Tracheal epithelial cell (primary cell): ENCODE data around the gene GPATCH8. TPM values are rescaled to one million over a fixed set of nuclear protein-coding genes. Genes with fewer than 3 reads are reported as not detected.

ENCODE experiments used
- total RNA-seq: library from RNA; depleted of rRNA; stranded (reverse); fragments of >200 nt; gene quantifications from 2 replicates; pipeline ENCODE4 v1.2.1, GENCODE V29; 2014

The GPATCH8 gene
- total RNA-seq, result 7.5 and 10.4 TPM in 2 replicates

DNA sequence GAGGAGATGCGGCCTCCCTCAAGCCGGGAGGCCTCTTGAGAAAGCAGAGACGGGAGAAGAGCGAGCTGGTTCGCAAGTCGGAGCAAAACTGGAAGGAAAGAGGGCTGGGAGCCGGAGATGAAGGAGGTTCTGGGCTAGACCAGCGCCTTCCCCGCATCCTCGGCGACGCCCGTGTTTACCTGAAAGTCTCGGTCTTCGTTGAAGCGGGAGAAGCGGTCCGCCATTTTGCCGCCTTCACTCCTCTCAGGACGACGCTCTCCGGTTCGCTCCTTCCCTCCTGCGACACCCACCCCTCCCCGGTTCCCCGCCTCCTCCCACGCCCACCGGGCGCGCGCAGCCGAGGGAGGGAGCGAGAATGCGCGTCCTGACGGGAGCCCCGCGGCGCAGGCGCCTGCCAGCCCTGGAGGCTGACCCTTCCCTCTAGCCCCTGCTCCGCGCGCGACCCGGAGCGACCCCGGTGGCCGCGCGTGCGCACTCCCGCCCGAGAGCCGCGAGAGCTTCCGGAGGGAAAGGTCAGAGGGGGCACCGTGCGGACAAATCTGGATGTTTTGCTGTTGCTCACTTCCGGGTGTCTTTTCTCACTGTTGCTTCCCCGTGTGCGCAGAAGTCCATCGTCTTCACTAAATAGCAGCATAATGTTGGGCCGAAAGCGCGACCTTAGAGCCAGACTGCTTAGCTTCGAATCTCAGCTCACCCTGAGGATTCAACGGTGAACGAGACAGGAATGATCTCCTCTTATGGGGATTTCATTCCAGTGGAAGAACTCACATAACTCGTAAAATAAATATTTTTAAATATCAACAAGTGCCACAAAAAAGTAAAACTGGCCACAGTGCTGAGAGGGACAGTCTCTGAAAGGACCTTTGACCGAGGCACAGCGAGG lies at the start of gene GPATCH8:
Gene GPATCH8, minus strand, starts transcription at position 260 of the 883 bp plus-strand sequence. Its CDS starts 36 bp downstream, at position 224.

DNA sequence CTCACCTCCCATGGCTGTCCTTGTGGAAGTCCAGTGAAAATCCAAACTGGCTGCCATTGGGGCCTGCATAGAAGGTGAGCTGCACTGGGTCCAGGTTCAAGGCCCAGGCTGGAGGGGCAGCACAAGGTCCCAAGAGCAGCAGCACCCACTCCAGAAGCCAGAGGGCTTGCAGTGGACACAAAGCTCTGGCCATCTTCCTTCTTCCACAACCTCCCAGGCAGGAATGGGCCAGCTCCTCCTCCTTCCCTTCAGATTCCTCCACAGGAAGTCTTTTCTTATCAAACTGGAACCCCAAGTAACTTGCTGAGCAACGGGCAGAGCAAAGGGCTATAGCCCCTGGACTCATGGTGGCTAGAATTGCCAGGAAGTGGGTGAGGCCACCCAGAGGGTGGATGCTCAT lies 113.9 kb downstream of the GPATCH8 start, which contains the start of gene ITGA2B:
Gene ITGA2B, minus strand, starts transcription at position 369 of the 400 bp plus-strand sequence. Its CDS starts 176 bp downstream, at position 193.

DNA sequence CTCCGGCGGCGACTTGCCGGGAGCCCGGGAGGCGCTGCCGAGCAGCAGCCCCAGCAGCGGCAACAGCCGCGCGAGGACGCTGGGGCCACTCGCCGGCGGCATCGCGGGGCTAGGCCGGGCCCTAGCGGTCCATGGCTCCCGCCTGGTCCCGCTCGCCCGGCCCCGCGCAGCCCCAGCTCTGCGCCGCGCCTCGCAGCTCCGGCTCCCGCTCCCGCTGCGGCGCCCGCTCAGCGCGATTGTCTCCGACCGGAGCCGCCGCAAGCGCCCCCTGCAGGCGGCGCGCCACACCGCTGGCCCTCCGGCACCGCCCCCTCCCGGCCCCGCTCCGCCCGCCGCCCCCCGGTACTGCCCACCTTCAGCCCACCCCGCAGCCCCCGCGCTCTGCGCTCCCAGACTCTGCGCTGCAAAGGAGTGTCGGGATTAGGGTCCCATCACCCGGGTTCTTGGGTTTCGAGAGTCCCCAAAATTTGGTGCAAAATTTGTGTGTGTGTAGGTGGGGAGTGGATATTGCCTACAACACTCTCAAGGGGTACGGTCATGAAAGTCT lies 139.5 kb downstream of the GPATCH8 start, which contains the start of gene FAM171A2:
Gene FAM171A2, minus strand, starts transcription at position 241 of the 547 bp plus-strand sequence. Its CDS starts 139 bp downstream, at position 102.

Other genes starting within 250 kb of the GPATCH8 start
- gene SLC4A1, start 235.3 kb downstream of the GPATCH8 start, total RNA-seq, result not detected in 2 replicates
- 0.21 and 0.96 TPM in 2 replicates for gene RUNDC3A, start 194.8 kb downstream of the GPATCH8 start, total RNA-seq
- 111 and 155 TPM in 2 replicates for gene SLC25A39, start 178.6 kb downstream of the GPATCH8 start, total RNA-seq
- 481 and 614 TPM in 2 replicates for gene GRN, start 158.1 kb downstream of the GPATCH8 start, total RNA-seq
- gene FAM171A2, start 139.6 kb downstream of the GPATCH8 start, total RNA-seq, result 1.5 and 3.6 TPM in 2 replicates
- not detected in 2 replicates for gene ITGA2B, start 113.8 kb downstream of the GPATCH8 start, total RNA-seq
- gene FZD2, start 54.1 kb upstream of the GPATCH8 start, total RNA-seq, result 0.21 and 1.7 TPM in 2 replicates
- 0.48 TPM in 1 of 2 replicates, not detected in the other for gene MEIOC, start 153.1 kb upstream of the GPATCH8 start, total RNA-seq
- gene CCDC43, start 186.4 kb upstream of the GPATCH8 start, total RNA-seq, result 31.1 and 38.8 TPM in 2 replicates
- 0.64 and 0.72 TPM in 2 replicates for gene DBF4B, start 205.3 kb upstream of the GPATCH8 start, total RNA-seq